Liver (tissue), 3 donors: Measurements from ENCODE around the gene ROR1.

Experiments
- ATF3 ChIP-seq: IDR thresholded peaks from 2 replicates; pipeline ENCODE4 v1.6.1; 2016; ENCODE audit warnings: antibody characterized with exemption
- GABPA ChIP-seq, 2 donors: IDR thresholded peaks in 1 of 2; conservative IDR thresholded peaks in 1 of 2; 2 replicates each; pipeline ENCODE4 v1.6.1; 2016; ENCODE audit warnings: antibody characterized with exemption in 2 of 2, mild to moderate bottlenecking in 1 of 2, moderate library complexity in 1 of 2
- JUND ChIP-seq, 2 donors: IDR thresholded peaks; 2 replicates each; pipeline ENCODE4 v1.6.1; 2016; ENCODE audit warnings: antibody characterized with exemption in 2 of 2
- RAD21 ChIP-seq, 2 donors: IDR thresholded peaks; 2 replicates each; pipeline ENCODE4 v1.6.1; 2016; ENCODE audit warnings: antibody characterized with exemption in 2 of 2, mild to moderate bottlenecking in 2 of 2
- RXRA ChIP-seq, 2 donors: IDR thresholded peaks; 2 replicates each; pipeline ENCODE4 v1.6.1; 2017 to 2018; ENCODE audit warnings: antibody characterized with exemption in 2 of 2, mild to moderate bottlenecking in 1 of 2
- SP1 ChIP-seq: IDR thresholded peaks from 2 replicates; pipeline ENCODE4 v1.6.1; 2018; ENCODE audit warnings: antibody characterized with exemption, mild to moderate bottlenecking
- TAF1 ChIP-seq: conservative IDR thresholded peaks from 2 replicates; pipeline ENCODE4 v1.6.1; 2016; ENCODE audit warnings: antibody characterized with exemption, mild to moderate bottlenecking
- YY1 ChIP-seq: IDR thresholded peaks from 2 replicates; pipeline ENCODE4 v1.6.1; 2016; ENCODE audit warnings: antibody characterized with exemption, mild to moderate bottlenecking
- TF ChIP-seq, protein P1 (sequence below): fragments of 150-350 bp; IDR thresholded peaks from 2 replicates; pipeline ENCODE4 v1.5.1; 2017; ENCODE audit warnings: improper control_type of control experiment, low read depth, low read length; ENCODE audit not compliant: missing input control
- TF ChIP-seq, protein P2 (sequence below): IDR thresholded peaks from 2 replicates; pipeline ENCODE4 v1.6.1; 2016; ENCODE audit warnings: antibody characterized with exemption, mild to moderate bottlenecking
- TF ChIP-seq, protein P3 (sequence below): IDR thresholded peaks from 2 replicates; pipeline ENCODE4 v1.6.1; 2016; ENCODE audit warnings: antibody characterized with exemption
- donor health status: healthy.
- donor health status: healthy.

DNA sequence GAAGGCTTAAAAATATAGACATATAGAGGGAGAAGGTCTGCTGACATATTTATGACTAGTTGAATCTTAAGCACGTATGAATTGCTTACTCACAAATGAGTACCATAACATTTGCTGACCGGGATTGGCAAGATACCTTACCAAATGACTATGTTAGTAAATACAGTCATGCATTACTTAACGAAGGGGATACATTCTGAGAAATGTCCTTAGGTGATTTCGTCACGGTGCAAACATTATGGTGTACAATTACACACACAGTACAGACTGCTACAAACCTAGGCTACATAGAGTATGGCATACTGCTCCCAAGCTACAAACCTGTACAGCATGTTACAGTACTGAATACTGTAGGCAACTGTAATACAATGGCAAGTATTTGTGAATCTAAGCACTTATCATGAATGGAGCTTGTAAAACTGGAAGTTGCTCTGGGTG is 410.2 kb downstream of the ROR1 start:
- no peak for TF ChIP-seq TAF1
- TF ChIP-seq SP1, result no peak
- no peak for TF ChIP-seq GABPA (IDR thresholded peaks at IDR 0.05 in 1 of 2, conservative IDR thresholded peaks at IDR 0.05 in 1 of 2)
- TF ChIP-seq, protein P1, sequence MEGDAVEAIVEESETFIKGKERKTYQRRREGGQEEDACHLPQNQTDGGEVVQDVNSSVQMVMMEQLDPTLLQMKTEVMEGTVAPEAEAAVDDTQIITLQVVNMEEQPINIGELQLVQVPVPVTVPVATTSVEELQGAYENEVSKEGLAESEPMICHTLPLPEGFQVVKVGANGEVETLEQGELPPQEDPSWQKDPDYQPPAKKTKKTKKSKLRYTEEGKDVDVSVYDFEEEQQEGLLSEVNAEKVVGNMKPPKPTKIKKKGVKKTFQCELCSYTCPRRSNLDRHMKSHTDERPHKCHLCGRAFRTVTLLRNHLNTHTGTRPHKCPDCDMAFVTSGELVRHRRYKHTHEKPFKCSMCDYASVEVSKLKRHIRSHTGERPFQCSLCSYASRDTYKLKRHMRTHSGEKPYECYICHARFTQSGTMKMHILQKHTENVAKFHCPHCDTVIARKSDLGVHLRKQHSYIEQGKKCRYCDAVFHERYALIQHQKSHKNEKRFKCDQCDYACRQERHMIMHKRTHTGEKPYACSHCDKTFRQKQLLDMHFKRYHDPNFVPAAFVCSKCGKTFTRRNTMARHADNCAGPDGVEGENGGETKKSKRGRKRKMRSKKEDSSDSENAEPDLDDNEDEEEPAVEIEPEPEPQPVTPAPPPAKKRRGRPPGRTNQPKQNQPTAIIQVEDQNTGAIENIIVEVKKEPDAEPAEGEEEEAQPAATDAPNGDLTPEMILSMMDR, result no peak
- TF ChIP-seq ATF3, result no peak
- TF ChIP-seq JUND (IDR thresholded peaks at IDR 0.05), result no peak
- TF ChIP-seq, protein P2, sequence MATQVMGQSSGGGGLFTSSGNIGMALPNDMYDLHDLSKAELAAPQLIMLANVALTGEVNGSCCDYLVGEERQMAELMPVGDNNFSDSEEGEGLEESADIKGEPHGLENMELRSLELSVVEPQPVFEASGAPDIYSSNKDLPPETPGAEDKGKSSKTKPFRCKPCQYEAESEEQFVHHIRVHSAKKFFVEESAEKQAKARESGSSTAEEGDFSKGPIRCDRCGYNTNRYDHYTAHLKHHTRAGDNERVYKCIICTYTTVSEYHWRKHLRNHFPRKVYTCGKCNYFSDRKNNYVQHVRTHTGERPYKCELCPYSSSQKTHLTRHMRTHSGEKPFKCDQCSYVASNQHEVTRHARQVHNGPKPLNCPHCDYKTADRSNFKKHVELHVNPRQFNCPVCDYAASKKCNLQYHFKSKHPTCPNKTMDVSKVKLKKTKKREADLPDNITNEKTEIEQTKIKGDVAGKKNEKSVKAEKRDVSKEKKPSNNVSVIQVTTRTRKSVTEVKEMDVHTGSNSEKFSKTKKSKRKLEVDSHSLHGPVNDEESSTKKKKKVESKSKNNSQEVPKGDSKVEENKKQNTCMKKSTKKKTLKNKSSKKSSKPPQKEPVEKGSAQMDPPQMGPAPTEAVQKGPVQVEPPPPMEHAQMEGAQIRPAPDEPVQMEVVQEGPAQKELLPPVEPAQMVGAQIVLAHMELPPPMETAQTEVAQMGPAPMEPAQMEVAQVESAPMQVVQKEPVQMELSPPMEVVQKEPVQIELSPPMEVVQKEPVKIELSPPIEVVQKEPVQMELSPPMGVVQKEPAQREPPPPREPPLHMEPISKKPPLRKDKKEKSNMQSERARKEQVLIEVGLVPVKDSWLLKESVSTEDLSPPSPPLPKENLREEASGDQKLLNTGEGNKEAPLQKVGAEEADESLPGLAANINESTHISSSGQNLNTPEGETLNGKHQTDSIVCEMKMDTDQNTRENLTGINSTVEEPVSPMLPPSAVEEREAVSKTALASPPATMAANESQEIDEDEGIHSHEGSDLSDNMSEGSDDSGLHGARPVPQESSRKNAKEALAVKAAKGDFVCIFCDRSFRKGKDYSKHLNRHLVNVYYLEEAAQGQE, result no peak
- TF ChIP-seq RAD21 (IDR thresholded peaks at IDR 0.05), result no peak
- TF ChIP-seq, protein P3, sequence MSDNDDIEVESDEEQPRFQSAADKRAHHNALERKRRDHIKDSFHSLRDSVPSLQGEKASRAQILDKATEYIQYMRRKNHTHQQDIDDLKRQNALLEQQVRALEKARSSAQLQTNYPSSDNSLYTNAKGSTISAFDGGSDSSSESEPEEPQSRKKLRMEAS, result no peak
- no peak for TF ChIP-seq YY1
- TF ChIP-seq RXRA (IDR thresholded peaks at IDR 0.05), result no peak
